ENCODE measurements around the gene MAST4.

- TF ChIP-seq CTCF (optimal IDR thresholded peaks at IDR 0.05 in 1 of 3, IDR thresholded peaks at IDR 0.05 in 1 of 3, conservative IDR thresholded peaks at IDR 0.05 in 1 of 3; ENCODE audit: extremely low read depth in 1 of 3, insufficient read depth in 2 of 3, low read length in 3 of 3) (no peak), EZH2 (IDR thresholded peaks at IDR 0.05; ENCODE audit: low read length) (no peak)
Observed at GRCh38 chr5:66886941-66887340, 290.7 kb downstream of the MAST4 start.

Measured in keratinocyte (primary cell).